ENCODE data around the gene ZNF174. TPM values are rescaled to one million over a fixed set of nuclear protein-coding genes. Genes with fewer than 3 reads are reported as not detected.
A peak's percentile ranks its signal among the peaks of the same experiment; 100 is the strongest.

Gene ZNF174
- total RNA-seq, 1 experiment from 2014 or later: 21.6 TPM

DNA sequence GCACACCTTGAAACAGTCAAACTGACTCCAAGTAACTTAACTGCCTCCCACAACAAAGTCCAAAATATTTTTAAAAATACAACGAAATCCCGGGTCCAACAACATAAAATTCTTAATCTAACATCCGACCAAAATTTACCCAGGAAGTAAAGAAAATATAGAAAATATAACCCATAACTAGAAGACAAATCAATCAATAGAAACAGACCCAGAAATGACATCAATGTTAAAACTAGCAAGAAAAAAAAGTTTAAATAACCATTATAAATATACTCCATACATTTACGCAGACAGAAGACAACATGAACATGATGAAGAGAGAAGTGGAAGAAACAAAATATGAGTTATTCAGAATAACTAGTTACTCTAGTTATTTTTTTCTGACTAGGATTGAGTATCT is 38.6 kb downstream of the ZNF174 start:
- DNase-seq (ENCODE audit: extremely low read depth, low read depth): no peak

DNA sequence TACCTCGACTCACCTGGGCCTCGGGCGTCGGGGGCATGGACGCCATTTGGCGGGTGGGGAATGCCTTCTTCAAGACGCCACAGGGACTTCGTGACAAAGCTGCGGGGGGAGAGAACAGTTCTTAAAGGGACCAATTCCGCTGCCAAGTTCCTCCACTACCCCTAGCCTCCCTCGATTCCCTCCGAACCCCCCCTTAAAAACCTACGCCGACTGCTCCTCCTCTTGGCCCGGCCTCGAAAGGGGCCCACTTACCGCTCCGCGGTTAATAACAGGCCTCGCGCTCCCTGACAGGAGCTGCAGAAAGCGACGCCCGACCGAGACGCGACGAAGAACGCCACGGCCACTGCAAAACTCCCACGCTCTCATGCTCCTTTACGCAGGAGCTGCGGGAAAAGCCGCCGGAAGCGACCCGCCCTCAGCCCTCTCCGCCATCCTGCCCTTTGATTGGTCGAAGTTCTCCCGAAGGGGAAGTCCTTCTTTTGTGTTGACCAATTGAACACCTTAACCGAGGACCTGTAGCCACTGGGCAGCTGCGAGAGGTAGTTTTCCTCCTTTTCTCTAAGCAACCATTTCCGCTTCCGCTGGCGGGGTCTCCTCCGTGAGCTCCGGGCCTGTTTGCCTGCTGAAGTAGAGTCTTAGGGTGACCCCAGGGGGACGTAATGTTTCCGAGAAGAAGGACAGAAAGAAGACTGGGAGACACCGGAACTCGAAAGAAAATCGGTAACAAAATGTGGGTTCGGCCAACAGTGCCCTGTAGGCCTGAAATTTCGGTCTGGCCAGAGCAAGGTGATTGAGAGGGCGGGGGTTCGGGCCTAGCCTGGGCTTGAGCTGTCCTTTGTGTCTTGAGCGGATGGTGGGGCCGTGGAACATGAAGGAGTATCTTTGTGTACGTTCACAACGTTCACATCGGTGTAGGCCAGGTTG is 42.4 kb downstream of the ZNF174 start, which contains the start of the genes NAA60 and ZNF597:
Gene NAA60, plus strand, starts transcription at position 573 of the 924 bp plus-strand sequence. CDS start 32,548 bp downstream, outside the sequence.
Gene ZNF597, minus strand, starts transcription at position 397 of the 924 bp plus-strand sequence. Its CDS starts 351 bp downstream, at position 46.
- peak; percentile 93 for DNase-seq (ENCODE audit: extremely low read depth, low read depth)

DNA sequence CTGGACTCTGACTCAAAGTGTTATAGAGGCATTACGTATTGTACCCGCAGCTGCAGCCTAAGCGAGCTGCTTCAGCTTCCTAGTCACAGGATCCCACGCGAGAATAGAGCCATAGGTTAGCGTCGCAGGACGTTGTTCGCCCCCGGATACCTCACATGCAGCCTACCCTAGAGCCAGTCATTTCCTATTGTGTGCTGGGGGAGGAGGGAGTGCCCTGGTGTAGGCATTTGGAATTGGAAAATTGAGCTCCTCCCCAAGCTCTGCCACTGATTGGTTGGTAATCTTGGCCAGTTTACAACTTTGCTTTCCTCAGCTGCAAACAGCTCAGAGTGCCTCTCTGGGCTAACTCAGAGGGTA is 43.0 kb downstream of the ZNF174 start:
- DNase-seq (ENCODE audit: extremely low read depth, low read depth): peak; percentile 17

DNA sequence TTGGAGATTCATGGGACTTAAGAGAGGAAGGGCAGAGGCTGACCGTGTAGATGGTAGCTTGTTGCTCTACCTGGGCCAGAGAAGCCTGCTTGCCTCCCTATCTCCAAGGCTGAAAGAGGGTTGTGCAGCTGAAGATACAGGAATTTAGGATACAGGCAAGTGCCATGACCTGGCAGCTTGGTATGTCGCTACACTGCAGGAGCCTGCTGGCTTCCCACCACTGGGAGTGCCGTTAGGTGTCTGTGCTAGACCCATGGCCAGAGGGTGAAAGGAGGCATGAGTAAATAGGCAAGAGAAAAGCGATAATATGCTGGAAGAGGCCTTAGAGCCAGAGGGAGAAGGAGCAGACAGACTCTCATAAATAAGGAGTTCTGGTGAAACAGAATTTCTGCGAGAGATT is 53.1 kb downstream of the ZNF174 start:
- no peak for DNase-seq (ENCODE audit: extremely low read depth, low read depth)

DNA sequence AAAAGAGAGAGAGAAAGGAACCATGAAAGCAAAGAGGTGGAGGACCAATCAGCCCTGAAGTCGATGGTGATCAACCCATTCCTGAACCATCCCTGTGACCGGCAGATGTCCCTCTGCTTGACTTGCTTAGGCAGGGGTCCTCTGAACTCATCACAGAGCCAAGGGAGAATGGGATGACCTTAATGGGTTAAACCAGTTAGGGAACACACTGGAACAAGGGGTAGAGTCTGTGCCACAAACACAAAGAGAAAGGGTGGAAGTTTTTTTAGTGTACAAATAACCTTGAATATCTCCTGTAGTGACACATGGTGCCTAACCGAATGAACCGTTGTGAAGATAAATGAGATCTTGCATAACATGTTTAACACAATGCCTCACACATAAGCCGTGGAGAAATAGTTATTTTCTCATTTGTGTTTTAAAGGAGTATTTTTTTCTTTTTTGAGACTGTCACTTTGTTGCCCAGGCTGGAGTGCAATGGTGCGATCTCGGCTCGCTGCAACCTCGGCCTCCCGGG is 53.7 kb downstream of the ZNF174 start:
- DNase-seq (ENCODE audit: extremely low read depth, low read depth): no peak

DNA sequence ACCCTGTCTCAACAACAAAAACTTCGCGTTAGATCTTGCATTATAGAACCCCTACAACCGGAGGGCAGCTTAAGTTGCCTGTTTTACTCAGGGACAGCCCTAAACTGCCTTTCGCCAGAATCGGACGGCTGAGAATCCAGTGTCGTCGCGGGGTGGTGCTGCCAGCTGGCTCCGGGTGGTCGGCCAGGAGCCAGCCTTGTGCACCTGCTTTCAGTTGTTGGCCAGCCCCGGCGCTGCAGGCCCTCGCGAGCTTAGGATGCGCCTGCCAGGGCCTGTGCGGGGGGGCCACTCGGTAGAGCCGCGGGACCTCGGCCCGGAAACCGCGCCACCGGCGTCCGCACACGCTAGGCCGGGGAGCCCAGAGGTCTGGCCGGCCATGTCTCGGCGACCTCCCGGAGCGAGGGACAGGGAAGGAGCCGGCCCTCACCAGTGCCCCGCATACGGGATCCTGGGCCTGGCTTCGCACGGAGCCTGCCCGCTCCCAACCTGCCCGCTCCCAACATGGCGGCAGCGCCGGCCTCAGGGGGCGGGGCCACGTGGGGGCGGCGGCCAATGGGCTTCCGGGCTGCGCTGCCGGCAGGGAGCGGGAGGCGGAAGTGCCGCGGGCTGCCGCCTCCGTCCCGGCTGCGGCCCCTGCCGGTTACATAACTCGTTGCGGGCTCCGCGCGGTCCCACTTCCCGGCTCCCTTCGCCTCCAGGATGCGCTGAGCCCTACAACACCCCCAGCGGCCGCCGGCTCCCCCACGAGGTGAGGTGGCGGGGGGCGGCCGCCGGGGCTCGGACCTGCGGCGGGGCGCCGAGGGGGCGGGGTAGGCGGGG is 56.6 kb downstream of the ZNF174 start:
- peak; percentile 83 for DNase-seq (ENCODE audit: extremely low read depth, low read depth)

DNA sequence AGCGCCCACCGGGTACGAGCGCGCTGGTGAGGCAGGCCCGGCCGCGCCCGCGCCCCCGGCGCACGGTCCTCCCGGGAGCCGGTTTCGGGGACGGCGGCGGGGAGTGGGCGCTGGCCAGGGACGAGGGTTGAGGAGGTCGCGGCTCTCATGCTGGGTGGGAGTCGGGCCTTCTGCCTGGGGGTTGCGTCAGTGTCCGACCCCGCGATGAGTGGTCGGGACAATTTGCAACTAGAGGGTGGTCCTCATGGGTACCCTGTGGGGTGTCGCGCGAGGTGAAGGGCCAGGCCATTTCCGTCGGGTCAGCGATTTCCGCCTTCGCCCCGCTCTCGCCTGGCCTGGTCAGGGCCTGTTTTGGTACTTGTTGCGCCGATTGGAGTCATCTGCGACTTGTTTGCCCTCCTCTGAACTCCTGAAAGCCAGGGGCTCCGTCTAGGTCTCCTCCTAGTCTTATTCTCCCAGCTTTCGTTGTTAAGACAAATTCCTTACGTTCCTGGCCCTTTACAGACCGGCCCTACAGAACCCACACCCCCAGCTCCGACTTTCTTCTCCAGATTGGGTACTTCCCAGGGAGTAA is 57.4 kb downstream of the ZNF174 start:
- no peak for DNase-seq (ENCODE audit: extremely low read depth, low read depth)

DNA sequence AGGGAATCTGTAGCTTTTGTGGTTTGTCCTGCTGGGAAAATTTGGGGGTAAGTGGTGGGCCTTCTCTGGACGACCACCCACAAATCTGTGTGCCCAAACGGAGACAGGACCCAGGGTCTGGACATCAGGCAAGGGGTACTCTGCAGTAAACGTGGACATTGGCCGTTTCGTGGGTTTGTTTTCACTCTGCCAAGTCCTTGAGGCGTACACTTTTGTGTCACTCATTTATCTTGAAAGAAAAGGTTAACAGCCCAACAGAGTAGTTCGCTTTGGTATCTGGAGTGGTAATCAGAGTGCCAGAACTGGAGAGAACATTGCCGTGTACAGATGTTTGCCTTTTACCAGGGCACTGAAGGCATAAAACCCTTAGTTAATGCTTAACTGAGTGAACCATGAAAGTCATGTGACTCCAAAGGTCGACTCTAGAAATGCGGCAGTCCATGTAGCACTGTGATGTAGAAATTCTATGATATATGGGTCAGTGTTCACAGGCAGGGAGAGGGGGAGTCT is 57.9 kb downstream of the ZNF174 start:
- no peak for DNase-seq (ENCODE audit: extremely low read depth, low read depth)

Other genes with a start within 250 kb of the ZNF174 start
- gene OR1F1, start 213.0 kb upstream of the ZNF174 start, total RNA-seq (2014; rRNA removed; shearing (Covaris generic)): 0.58 and 0.67 TPM in 2 replicates
- gene ZNF200, start 166.1 kb upstream of the ZNF174 start, total RNA-seq (2014; rRNA removed; shearing (Covaris generic)): 11.9 and 14.5 TPM in 2 replicates
- gene MEFV, start 144.6 kb upstream of the ZNF174 start, total RNA-seq (2014; rRNA removed; shearing (Covaris generic)): 0.17 TPM in 1 of 2 replicates, not detected in the other
- gene ZNF263, start 117.7 kb upstream of the ZNF174 start, total RNA-seq (2014; rRNA removed; shearing (Covaris generic)): 59.5 and 60.9 TPM in 2 replicates
- 9.4 and 9.7 TPM in 2 replicates for gene TIGD7, start 95.8 kb upstream of the ZNF174 start, total RNA-seq (2014; rRNA removed; shearing (Covaris generic))
- 18.1 and 24.9 TPM in 2 replicates for gene ZNF75A, start 95.7 kb upstream of the ZNF174 start, total RNA-seq (2014; rRNA removed; shearing (Covaris generic))
- gene OR2C1, start 45.3 kb upstream of the ZNF174 start, total RNA-seq (2014; rRNA removed; shearing (Covaris generic)): not detected in 2 replicates
- 14.3 and 19.5 TPM in 2 replicates for gene ZSCAN32, start 211 bp upstream of the ZNF174 start, total RNA-seq (2014; rRNA removed; shearing (Covaris generic))
- gene ZNF597, start 42.3 kb downstream of the ZNF174 start, total RNA-seq (2014; rRNA removed; shearing (Covaris generic)): 4.4 and 5.6 TPM in 2 replicates
- 16.7 and 18.9 TPM in 2 replicates for gene NAA60, start 42.5 kb downstream of the ZNF174 start, total RNA-seq (2014; rRNA removed; shearing (Covaris generic))
- gene C16orf90, start 94.3 kb downstream of the ZNF174 start, total RNA-seq (2014; rRNA removed; shearing (Covaris generic)): not detected in 2 replicates
- 25.1 and 31.9 TPM in 2 replicates for gene CLUAP1, start 99.8 kb downstream of the ZNF174 start, total RNA-seq (2014; rRNA removed; shearing (Covaris generic))
- not detected in 2 replicates for gene NLRC3, start 176.2 kb downstream of the ZNF174 start, total RNA-seq (2014; rRNA removed; shearing (Covaris generic))
- 5.1 and 6.6 TPM in 2 replicates for gene SLX4, start 210.4 kb downstream of the ZNF174 start, total RNA-seq (2014; rRNA removed; shearing (Covaris generic))